Measurements from ENCODE around the gene OBSL1.

Gene OBSL1

GRCh38 chr2:219531639-219532377, 39.5 kb downstream of the OBSL1 start:
- Histone ChIP-seq H3K4me3 (no peak overlapping the region), H3K9ac (no peak overlapping the region), H3K36me3 (no peaks in the 10 kb centered on the region), H3K27me3 (peaks cover 31 to 33% (median 32%) of the 10 kb centered on the region in 11 experiments), H4K20me1 (peaks cover 0 to 28% (median 0%) of the 10 kb centered on the region in 11 experiments; a peak in 7 of 22 replicates), H3K4me2 (no peak overlapping the region), H3K27ac (no peak overlapping the region), H3K4me1 (peaks cover 0 to 8% (median 6%) of the 10 kb centered on the region in 10 experiments; a peak in 15 of 20 replicates), H3K9me3 (replicated peaks in 1 of 11) (no peaks in the 10 kb centered on the region)
- no peak for TF ChIP-seq Cebpa-rat (IDR thresholded peaks at IDR 0.05)

GRCh38 chr2:219530048-219530963, 41.0 kb downstream of the OBSL1 start:
- H3K4me1 ChIP-seq = peaks cover 0 to 7% (median 5%) of the 10 kb centered on the region in 10 experiments; a peak in 12 of 20 replicates
- H3K36me3 ChIP-seq = no peaks in the 10 kb centered on the region
- peaks cover 0 to 36% (median 0%) of the 10 kb centered on the region in 11 experiments; a peak in 8 of 22 replicates for H4K20me1 ChIP-seq
- H3K4me3 ChIP-seq = no peak overlapping the region
- no peak overlapping the region for H3K27ac ChIP-seq
- no peaks in the 10 kb centered on the region for H3K9me3 ChIP-seq (replicated peaks in 1 of 11)
- peaks cover 42 to 48% (median 47%) of the 10 kb centered on the region in 11 experiments for H3K27me3 ChIP-seq
- peak overlapping the region; percentile 41 to 72 (median 66) for H3K4me2 ChIP-seq
- no peak for TF ChIP-seq Cebpa-rat (IDR thresholded peaks at IDR 0.05)
- peak overlapping the region in 2 of 11 experiments; percentile 25 to 27; a peak in 1 of 22 replicates for H3K9ac ChIP-seq

GRCh38 chr2:219527472-219527871, 43.9 kb downstream of the OBSL1 start:
- peaks cover 0 to 37% (median 0%) of the 10 kb centered on the region in 11 experiments; a peak in 8 of 22 replicates for H4K20me1 ChIP-seq
- peaks cover 4 to 20% (median 15%) of the 10 kb centered on the region in 10 experiments; a peak in 17 of 20 replicates for H3K4me1 ChIP-seq
- H3K4me3 ChIP-seq = no peak overlapping the region
- TF ChIP-seq Cebpa-rat (IDR thresholded peaks at IDR 0.05) = no peak
- no peaks in the 10 kb centered on the region for H3K9me3 ChIP-seq (replicated peaks in 1 of 11)
- H3K27me3 ChIP-seq = peaks cover 67 to 76% (median 75%) of the 10 kb centered on the region in 11 experiments
- no peaks in the 10 kb centered on the region for H3K36me3 ChIP-seq
- H3K4me2 ChIP-seq = no peak overlapping the region
- no peak overlapping the region for H3K27ac ChIP-seq
- H3K9ac ChIP-seq = no peak overlapping the region

- H3K27me3 ChIP-seq = peaks cover 71 to 80% (median 79%) of the 10 kb centered on the region in 11 experiments
- no peak for TF ChIP-seq Cebpa-rat (IDR thresholded peaks at IDR 0.05)
- H3K27ac ChIP-seq = no peak overlapping the region
- H3K4me3 ChIP-seq = no peak overlapping the region
- H3K9me3 ChIP-seq (replicated peaks in 1 of 11) = no peaks in the 10 kb centered on the region
- H4K20me1 ChIP-seq = peaks cover 0 to 37% (median 0%) of the 10 kb centered on the region in 11 experiments; a peak in 8 of 22 replicates
- no peak overlapping the region for H3K4me2 ChIP-seq
- no peaks in the 10 kb centered on the region for H3K36me3 ChIP-seq
- no peak overlapping the region for H3K9ac ChIP-seq
- H3K4me1 ChIP-seq = peaks cover 5 to 23% (median 18%) of the 10 kb centered on the region in 10 experiments; a peak in 18 of 20 replicates
These were observed 44.3 kb downstream of the OBSL1 start for GRCh38 chr2:219527076-219527394.

GRCh38 chr2:219526320-219527075, 44.8 kb downstream of the OBSL1 start:
- no peak for TF ChIP-seq Cebpa-rat (IDR thresholded peaks at IDR 0.05)
- peaks cover 6 to 29% (median 23%) of the 10 kb centered on the region in 10 experiments; a peak in 18 of 20 replicates for H3K4me1 ChIP-seq
- H3K27me3 ChIP-seq = peaks cover 77 to 86% (median 85%) of the 10 kb centered on the region in 11 experiments
- peaks cover 0 to 37% (median 0%) of the 10 kb centered on the region in 11 experiments; a peak in 8 of 22 replicates for H4K20me1 ChIP-seq
- H3K9ac ChIP-seq = no peak overlapping the region
- H3K4me2 ChIP-seq = no peak overlapping the region
- no peaks in the 10 kb centered on the region for H3K9me3 ChIP-seq (replicated peaks in 1 of 11)
- H3K36me3 ChIP-seq = no peaks in the 10 kb centered on the region
- H3K4me3 ChIP-seq = no peak overlapping the region
- H3K27ac ChIP-seq = no peak overlapping the region

- H3K27ac ChIP-seq = no peak overlapping the region
- peaks cover 6 to 36% (median 30%) of the 10 kb centered on the region in 10 experiments; a peak in 18 of 20 replicates for H3K4me1 ChIP-seq
- peaks cover 0 to 38% (median 0%) of the 10 kb centered on the region in 11 experiments; a peak in 8 of 22 replicates for H4K20me1 ChIP-seq
- H3K36me3 ChIP-seq = no peaks in the 10 kb centered on the region
- no peaks in the 10 kb centered on the region for H3K9me3 ChIP-seq (replicated peaks in 1 of 11)
- H3K4me3 ChIP-seq = no peak overlapping the region
- TF ChIP-seq Cebpa-rat (IDR thresholded peaks at IDR 0.05) = no peak
- H3K4me2 ChIP-seq = no peak overlapping the region
- peaks cover 85 to 94% (median 91%) of the 10 kb centered on the region in 11 experiments for H3K27me3 ChIP-seq
- H3K9ac ChIP-seq = no peak overlapping the region
These were observed 45.7 kb downstream of the OBSL1 start for GRCh38 chr2:219525533-219526232.

- peaks cover 0 to 46% (median 0%) of the 10 kb centered on the region in 11 experiments; a peak in 8 of 22 replicates for H4K20me1 ChIP-seq
- peaks cover 6 to 36% (median 27%) of the 10 kb centered on the region in 10 experiments; a peak in 18 of 20 replicates for H3K4me1 ChIP-seq
- peaks cover 84 to 96% (median 89%) of the 10 kb centered on the region in 11 experiments for H3K27me3 ChIP-seq
- TF ChIP-seq Cebpa-rat (IDR thresholded peaks at IDR 0.05) = no peak
- no peak overlapping the region for H3K27ac ChIP-seq
- no peak overlapping the region for H3K4me3 ChIP-seq
- H3K9ac ChIP-seq = no peak overlapping the region
- H3K9me3 ChIP-seq (replicated peaks in 1 of 11) = no peaks in the 10 kb centered on the region
- H3K4me2 ChIP-seq = no peak overlapping the region
- no peaks in the 10 kb centered on the region for H3K36me3 ChIP-seq
These were observed 46.5 kb downstream of the OBSL1 start for GRCh38 chr2:219524817-219525216.

All from BLaER1 treated with 17β-estradiol and CSF1 and Interleukin-3, amounts not matched to agents 10 nM and 100 nM (cell line).